Liver (tissue), 9 donors: ENCODE data around the gene MMP2. TPM values are rescaled to one million over a fixed set of nuclear protein-coding genes. Genes with fewer than 3 reads are reported as not detected.

Experiments
- DNase-seq: peaks from one replicate; pipeline ENCODE4 v3.0.0-alpha.2; 2017; ENCODE audit warnings: low spot score
- H3K27ac ChIP-seq, 2 donors: one replicate each; pipeline ENCODE4 v1.7.0; 2013; ENCODE audit warnings: inconsistent platforms in 2 of 2, low read length in 2 of 2, control low read depth in 1 of 2, low read depth in 1 of 2, mild to moderate bottlenecking in 1 of 2
- H3K27me3 ChIP-seq, 4 donors: one replicate each; pipeline versions ENCODE4 v1.6.1 to v1.7.0; 2013; ENCODE audit warnings: low read length in 3 of 4, inconsistent platforms in 1 of 4, mild to moderate bottlenecking in 1 of 4, moderate library complexity in 1 of 4; ENCODE audit not compliant: control insufficient read depth in 4 of 4, insufficient read depth in 4 of 4
- H3K36me3 ChIP-seq, 4 donors: one replicate each; pipeline versions ENCODE4 v1.6.1 to v1.7.0; 2013; ENCODE audit warnings: low read length in 3 of 4, mild to moderate bottlenecking in 3 of 4, low read depth in 1 of 4, moderate library complexity in 1 of 4; ENCODE audit not compliant: control insufficient read depth in 4 of 4, insufficient read depth in 3 of 4
- H3K4me1 ChIP-seq, 4 donors: one replicate each; pipeline versions ENCODE4 v1.6.1 to v1.7.0; 2013; ENCODE audit warnings: low read length in 3 of 4, mild to moderate bottlenecking in 3 of 4, moderate library complexity in 1 of 4; ENCODE audit not compliant: control insufficient read depth in 4 of 4, insufficient read depth in 4 of 4
- H3K4me3 ChIP-seq, 3 donors: one replicate each; pipeline versions ENCODE4 v1.6.1 to v1.7.0; 2013; ENCODE audit warnings: low read length in 3 of 3, control low read depth in 1 of 3, low read depth in 1 of 3, mild to moderate bottlenecking in 1 of 3
- H3K9ac ChIP-seq, 2 donors: one replicate each; pipeline ENCODE4 v1.7.0; 2013; ENCODE audit warnings: low read length in 2 of 2, mild to moderate bottlenecking in 2 of 2, moderate library complexity in 2 of 2, control low read depth in 1 of 2, low read depth in 1 of 2
- H3K9me3 ChIP-seq, 4 donors: one replicate each; pipeline versions ENCODE4 v1.6.1 to v1.7.0; 2013; ENCODE audit warnings: low read length in 3 of 4; ENCODE audit not compliant: control insufficient read depth in 4 of 4
- EGR1 ChIP-seq, 2 donors: IDR thresholded peaks; 2 replicates each; pipeline ENCODE4 v1.6.1; 2016 to 2018; ENCODE audit warnings: antibody characterized with exemption in 2 of 2, low read depth in 2 of 2
- FOXA1 ChIP-seq: IDR thresholded peaks from 2 replicates; pipeline ENCODE4 v1.6.1; 2016; ENCODE audit warnings: antibody characterized with exemption
- FOXA2 ChIP-seq: IDR thresholded peaks from 2 replicates; pipeline ENCODE4 v1.6.1; 2016; ENCODE audit warnings: antibody characterized with exemption
- GABPA ChIP-seq, 2 donors: IDR thresholded peaks in 1 of 2; conservative IDR thresholded peaks in 1 of 2; 2 replicates each; pipeline ENCODE4 v1.6.1; 2016; ENCODE audit warnings: antibody characterized with exemption in 2 of 2, mild to moderate bottlenecking in 1 of 2, moderate library complexity in 1 of 2
- HNF4A ChIP-seq, 2 donors: conservative IDR thresholded peaks; 2 replicates each; pipeline ENCODE4 v1.6.1; 2016; ENCODE audit warnings: antibody characterized with exemption in 2 of 2, mild to moderate bottlenecking in 2 of 2
- HNF4G ChIP-seq: IDR thresholded peaks from 2 replicates; pipeline ENCODE4 v1.6.1; 2016; ENCODE audit warnings: antibody characterized with exemption
- JUND ChIP-seq, 2 donors: IDR thresholded peaks; 2 replicates each; pipeline ENCODE4 v1.6.1; 2016; ENCODE audit warnings: antibody characterized with exemption in 2 of 2
- NR2F2 ChIP-seq: IDR thresholded peaks from 2 replicates; pipeline ENCODE4 v1.6.1; 2016; ENCODE audit warnings: antibody characterized with exemption
- RAD21 ChIP-seq, 2 donors: IDR thresholded peaks; 2 replicates each; pipeline ENCODE4 v1.6.1; 2016; ENCODE audit warnings: antibody characterized with exemption in 2 of 2, mild to moderate bottlenecking in 2 of 2
- RXRA ChIP-seq, 2 donors: IDR thresholded peaks; 2 replicates each; pipeline ENCODE4 v1.6.1; 2017 to 2018; ENCODE audit warnings: antibody characterized with exemption in 2 of 2, mild to moderate bottlenecking in 1 of 2
- SP1 ChIP-seq: IDR thresholded peaks from 2 replicates; pipeline ENCODE4 v1.6.1; 2018; ENCODE audit warnings: antibody characterized with exemption, mild to moderate bottlenecking
- TAF1 ChIP-seq: conservative IDR thresholded peaks from 2 replicates; pipeline ENCODE4 v1.6.1; 2016; ENCODE audit warnings: antibody characterized with exemption, mild to moderate bottlenecking
- YY1 ChIP-seq: IDR thresholded peaks from 2 replicates; pipeline ENCODE4 v1.6.1; 2016; ENCODE audit warnings: antibody characterized with exemption, mild to moderate bottlenecking
- WGBS: extraction: QIAGEN DNeasy Blood & Tissue Kit; methylation state at CpG from one replicate; pipeline ENCODE4 v1.1.7; 2013; 5-methylcytosine and 5-hydroxymethylcytosine counted together
- polyA plus RNA-seq, 2 donors: library from polyadenylated mRNA; stranded (reverse) in 1 of 2; unstranded in 1 of 2; fragments of 200-250 nt in 1 of 2; fragments of >200 nt in 1 of 2; fragmentation: Nextera tagmentation in 1 of 2; extraction: Ambion mirVana in 1 of 2; gene quantifications; one replicate each; pipeline versions ENCODE4 v1.2.1 to v1.2.3, GENCODE V29; 2013 to 2015
- total RNA-seq, 2 donors: library from RNA; depleted of rRNA; stranded (reverse); fragments of >200 nt; gene quantifications; one replicate each; pipeline ENCODE4 v1.2.3, GENCODE V29; 2014
- TF ChIP-seq, protein P1 (sequence below): IDR thresholded peaks from 2 replicates; pipeline ENCODE4 v1.6.1; 2016; ENCODE audit warnings: antibody characterized with exemption
- TF ChIP-seq, protein P2 (sequence below): IDR thresholded peaks from 2 replicates; pipeline ENCODE4 v1.6.1; 2016; ENCODE audit warnings: antibody characterized with exemption, mild to moderate bottlenecking
- TF ChIP-seq, protein P3 (sequence below): IDR thresholded peaks from 2 replicates; pipeline ENCODE4 v1.6.1; 2016; ENCODE audit warnings: antibody characterized with exemption
- TF ChIP-seq, protein P4 (sequence below): IDR thresholded peaks from 2 replicates; pipeline ENCODE4 v1.6.1; 2016; ENCODE audit warnings: antibody characterized with exemption
- TF ChIP-seq, protein P5 (sequence below): fragments of 150-350 bp; IDR thresholded peaks from 2 replicates; pipeline ENCODE4 v1.5.1; 2017; ENCODE audit warnings: improper control_type of control experiment, low read depth, low read length; ENCODE audit not compliant: missing input control
- donor health status: healthy.
- donor health status: healthy.
- donor health status: healthy.
- donor health status: healthy.
- donor health status: healthy.

MMP2 gene
- total and polyA plus RNA-seq, 4 donors: 2.8 to 6.3 (median 5.3) TPM

DNA sequence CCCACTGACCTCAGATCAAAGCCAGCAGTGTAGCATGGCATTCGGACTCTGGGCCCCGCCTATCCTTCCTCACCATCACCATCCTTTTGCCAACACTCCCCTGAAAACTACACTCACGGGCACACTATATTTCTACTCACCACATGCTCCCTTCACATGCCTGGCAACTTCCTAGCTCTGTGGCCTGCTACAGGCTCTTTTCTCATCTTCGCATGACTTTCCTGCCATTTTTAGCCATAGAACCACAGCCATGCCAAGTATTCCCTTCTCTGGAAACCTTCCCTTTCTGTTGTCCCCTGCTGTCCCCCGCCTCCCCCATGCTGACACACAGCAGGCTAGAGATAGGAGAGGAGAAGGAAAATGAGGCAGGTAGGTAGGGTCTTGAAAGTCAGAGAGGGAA, 45.5 kb upstream of the MMP2 start:
- no peak overlapping the region for H3K4me3 ChIP-seq
- no peaks in the 10 kb centered on the region for H3K36me3 ChIP-seq
- H3K27ac ChIP-seq: no peak overlapping the region
- H3K27me3 ChIP-seq: no peaks in the 10 kb centered on the region
- no peak overlapping the region for H3K9ac ChIP-seq
- WGBS: 89% methylated on average over 5 of the region's 5 CpGs
- TF ChIP-seq, protein P1, sequence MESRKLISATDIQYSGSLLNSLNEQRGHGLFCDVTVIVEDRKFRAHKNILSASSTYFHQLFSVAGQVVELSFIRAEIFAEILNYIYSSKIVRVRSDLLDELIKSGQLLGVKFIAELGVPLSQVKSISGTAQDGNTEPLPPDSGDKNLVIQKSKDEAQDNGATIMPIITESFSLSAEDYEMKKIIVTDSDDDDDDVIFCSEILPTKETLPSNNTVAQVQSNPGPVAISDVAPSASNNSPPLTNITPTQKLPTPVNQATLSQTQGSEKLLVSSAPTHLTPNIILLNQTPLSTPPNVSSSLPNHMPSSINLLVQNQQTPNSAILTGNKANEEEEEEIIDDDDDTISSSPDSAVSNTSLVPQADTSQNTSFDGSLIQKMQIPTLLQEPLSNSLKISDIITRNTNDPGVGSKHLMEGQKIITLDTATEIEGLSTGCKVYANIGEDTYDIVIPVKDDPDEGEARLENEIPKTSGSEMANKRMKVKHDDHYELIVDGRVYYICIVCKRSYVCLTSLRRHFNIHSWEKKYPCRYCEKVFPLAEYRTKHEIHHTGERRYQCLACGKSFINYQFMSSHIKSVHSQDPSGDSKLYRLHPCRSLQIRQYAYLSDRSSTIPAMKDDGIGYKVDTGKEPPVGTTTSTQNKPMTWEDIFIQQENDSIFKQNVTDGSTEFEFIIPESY: no peak
- TF ChIP-seq EGR1 (IDR thresholded peaks at IDR 0.05; ENCODE audit: low read depth in 2 of 2): no peak
- TF ChIP-seq, protein P2, sequence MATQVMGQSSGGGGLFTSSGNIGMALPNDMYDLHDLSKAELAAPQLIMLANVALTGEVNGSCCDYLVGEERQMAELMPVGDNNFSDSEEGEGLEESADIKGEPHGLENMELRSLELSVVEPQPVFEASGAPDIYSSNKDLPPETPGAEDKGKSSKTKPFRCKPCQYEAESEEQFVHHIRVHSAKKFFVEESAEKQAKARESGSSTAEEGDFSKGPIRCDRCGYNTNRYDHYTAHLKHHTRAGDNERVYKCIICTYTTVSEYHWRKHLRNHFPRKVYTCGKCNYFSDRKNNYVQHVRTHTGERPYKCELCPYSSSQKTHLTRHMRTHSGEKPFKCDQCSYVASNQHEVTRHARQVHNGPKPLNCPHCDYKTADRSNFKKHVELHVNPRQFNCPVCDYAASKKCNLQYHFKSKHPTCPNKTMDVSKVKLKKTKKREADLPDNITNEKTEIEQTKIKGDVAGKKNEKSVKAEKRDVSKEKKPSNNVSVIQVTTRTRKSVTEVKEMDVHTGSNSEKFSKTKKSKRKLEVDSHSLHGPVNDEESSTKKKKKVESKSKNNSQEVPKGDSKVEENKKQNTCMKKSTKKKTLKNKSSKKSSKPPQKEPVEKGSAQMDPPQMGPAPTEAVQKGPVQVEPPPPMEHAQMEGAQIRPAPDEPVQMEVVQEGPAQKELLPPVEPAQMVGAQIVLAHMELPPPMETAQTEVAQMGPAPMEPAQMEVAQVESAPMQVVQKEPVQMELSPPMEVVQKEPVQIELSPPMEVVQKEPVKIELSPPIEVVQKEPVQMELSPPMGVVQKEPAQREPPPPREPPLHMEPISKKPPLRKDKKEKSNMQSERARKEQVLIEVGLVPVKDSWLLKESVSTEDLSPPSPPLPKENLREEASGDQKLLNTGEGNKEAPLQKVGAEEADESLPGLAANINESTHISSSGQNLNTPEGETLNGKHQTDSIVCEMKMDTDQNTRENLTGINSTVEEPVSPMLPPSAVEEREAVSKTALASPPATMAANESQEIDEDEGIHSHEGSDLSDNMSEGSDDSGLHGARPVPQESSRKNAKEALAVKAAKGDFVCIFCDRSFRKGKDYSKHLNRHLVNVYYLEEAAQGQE: no peak
- TF ChIP-seq TAF1: no peak
- TF ChIP-seq JUND (IDR thresholded peaks at IDR 0.05): no peak
- no peak for TF ChIP-seq SP1
- TF ChIP-seq GABPA (IDR thresholded peaks at IDR 0.05 in 1 of 2, conservative IDR thresholded peaks at IDR 0.05 in 1 of 2): no peak
- no peak for TF ChIP-seq FOXA2
- no peak for TF ChIP-seq HNF4G
- no peak for TF ChIP-seq RXRA (IDR thresholded peaks at IDR 0.05)
- no peak for TF ChIP-seq NR2F2
- TF ChIP-seq FOXA1: no peak
- TF ChIP-seq RAD21 (IDR thresholded peaks at IDR 0.05): no peak
- TF ChIP-seq, protein P3, sequence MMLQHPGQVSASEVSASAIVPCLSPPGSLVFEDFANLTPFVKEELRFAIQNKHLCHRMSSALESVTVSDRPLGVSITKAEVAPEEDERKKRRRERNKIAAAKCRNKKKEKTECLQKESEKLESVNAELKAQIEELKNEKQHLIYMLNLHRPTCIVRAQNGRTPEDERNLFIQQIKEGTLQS: no peak
- no peak for TF ChIP-seq HNF4A (conservative IDR thresholded peaks at IDR 0.05)
- no peak for TF ChIP-seq YY1
- TF ChIP-seq, protein P4, sequence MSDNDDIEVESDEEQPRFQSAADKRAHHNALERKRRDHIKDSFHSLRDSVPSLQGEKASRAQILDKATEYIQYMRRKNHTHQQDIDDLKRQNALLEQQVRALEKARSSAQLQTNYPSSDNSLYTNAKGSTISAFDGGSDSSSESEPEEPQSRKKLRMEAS: no peak
- no peaks in the 10 kb centered on the region for H3K9me3 ChIP-seq
- DNase-seq: no peak
- no peaks in the 10 kb centered on the region for H3K4me1 ChIP-seq

DNA sequence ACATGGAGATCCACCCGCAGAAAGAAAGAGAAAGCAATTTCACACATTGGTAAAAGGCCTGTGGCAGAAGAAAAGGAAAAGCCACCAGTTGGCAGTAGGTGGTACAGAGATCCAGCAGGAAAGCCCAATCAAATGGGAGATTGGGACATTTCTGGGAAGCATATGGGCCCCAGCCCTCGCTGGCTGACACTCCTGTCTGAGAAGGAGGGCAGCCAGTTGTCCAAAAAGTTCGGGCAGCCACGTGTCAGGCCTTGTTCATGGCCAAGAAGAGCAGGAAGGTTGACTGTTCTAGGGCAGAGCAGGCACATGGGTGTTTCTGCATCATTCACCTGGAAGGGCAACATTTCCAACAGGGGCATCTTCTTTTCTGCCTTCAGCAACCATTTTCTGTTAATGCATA, 45.0 kb upstream of the MMP2 start:
- Histone ChIP-seq H3K27ac (no peak overlapping the region), H3K4me1 (no peaks in the 10 kb centered on the region), H3K36me3 (no peaks in the 10 kb centered on the region), H3K9me3 (no peaks in the 10 kb centered on the region), H3K27me3 (no peaks in the 10 kb centered on the region), H3K4me3 (no peak overlapping the region), H3K9ac (no peak overlapping the region)
- no peak for DNase-seq
- TF ChIP-seq NR2F2: no peak
- no peak for TF ChIP-seq FOXA1
- no peak for TF ChIP-seq EGR1 (IDR thresholded peaks at IDR 0.05; ENCODE audit: low read depth in 2 of 2)
- TF ChIP-seq, protein P2: no peak
- TF ChIP-seq, protein P5, sequence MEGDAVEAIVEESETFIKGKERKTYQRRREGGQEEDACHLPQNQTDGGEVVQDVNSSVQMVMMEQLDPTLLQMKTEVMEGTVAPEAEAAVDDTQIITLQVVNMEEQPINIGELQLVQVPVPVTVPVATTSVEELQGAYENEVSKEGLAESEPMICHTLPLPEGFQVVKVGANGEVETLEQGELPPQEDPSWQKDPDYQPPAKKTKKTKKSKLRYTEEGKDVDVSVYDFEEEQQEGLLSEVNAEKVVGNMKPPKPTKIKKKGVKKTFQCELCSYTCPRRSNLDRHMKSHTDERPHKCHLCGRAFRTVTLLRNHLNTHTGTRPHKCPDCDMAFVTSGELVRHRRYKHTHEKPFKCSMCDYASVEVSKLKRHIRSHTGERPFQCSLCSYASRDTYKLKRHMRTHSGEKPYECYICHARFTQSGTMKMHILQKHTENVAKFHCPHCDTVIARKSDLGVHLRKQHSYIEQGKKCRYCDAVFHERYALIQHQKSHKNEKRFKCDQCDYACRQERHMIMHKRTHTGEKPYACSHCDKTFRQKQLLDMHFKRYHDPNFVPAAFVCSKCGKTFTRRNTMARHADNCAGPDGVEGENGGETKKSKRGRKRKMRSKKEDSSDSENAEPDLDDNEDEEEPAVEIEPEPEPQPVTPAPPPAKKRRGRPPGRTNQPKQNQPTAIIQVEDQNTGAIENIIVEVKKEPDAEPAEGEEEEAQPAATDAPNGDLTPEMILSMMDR: no peak
- 73% methylated on average over 4 of the region's 4 CpGs for WGBS
